ENCODE measurements around the gene DNAJC18. TPM values are rescaled to one million over a fixed set of nuclear protein-coding genes. Genes with fewer than 3 reads are reported as not detected.

Gene DNAJC18
- total RNA-seq, 2 experiments from 2014 or later = 7.5 to 8.7 TPM

DNA sequence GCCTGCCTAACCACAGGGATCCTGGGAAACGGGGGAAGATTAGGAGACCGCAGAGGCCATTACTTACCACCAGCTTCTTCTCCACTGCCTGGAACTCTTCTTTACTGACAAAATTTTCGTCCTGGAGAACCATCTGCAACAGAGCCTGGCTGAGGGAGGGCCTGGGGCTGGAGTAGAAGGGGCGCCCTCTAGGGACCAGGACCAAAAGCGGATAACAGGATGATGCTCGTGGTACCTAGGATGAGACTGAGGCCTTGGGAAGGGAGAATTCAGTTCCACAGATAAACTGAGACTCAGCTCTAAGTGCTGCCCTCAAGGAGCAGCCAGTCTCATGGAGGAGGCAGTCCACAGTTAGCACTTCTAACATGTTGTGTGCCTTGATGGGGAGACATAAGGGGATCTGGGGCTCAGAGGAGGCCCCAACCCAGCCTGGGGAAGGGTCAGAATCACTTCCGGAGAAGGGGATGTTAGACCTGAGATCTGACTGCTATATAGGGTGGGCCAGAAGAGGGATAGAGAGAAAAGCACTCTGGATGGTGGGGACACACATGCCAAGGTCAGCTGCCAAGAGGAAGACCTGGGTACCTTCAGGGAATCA is 36.7 kb downstream of the DNAJC18 start:
- intact Hi-C loops (cut with DNase I, micrococcal nuclease) = loop anchor here in 1 of 2 experiments (2.0 to 10.0 kb wide), 8 partner anchors 60 to 1068 kb away; partner anchors contain the start of genes CDC25C, CYSTM1, EGR1 and FAM53C
- Mint-ChIP-seq H3K27ac (peak overlapping the region; percentile 94), H3K36me3 (ENCODE audit: low read depth) (peaks cover 5% of the 10 kb centered on the region), H3K27me3 (no peaks in the 10 kb centered on the region), H3K4me1 (ENCODE audit: low read depth) (peaks cover 31% of the 10 kb centered on the region), H3K9me3 (no peaks in the 10 kb centered on the region), H3K4me3 (peak overlapping the region; percentile 92)
- Histone ChIP-seq H3K36me3 (ENCODE audit: insufficient read depth, low read length) (peaks cover 4% of the 10 kb centered on the region), H3K27ac (ENCODE audit: low read depth in 1 of 2, low read length in 2 of 2) (peak overlapping the region; percentile 74 to 97), H3K9me3 (ENCODE audit: control insufficient read depth in 1 of 2, insufficient read depth in 1 of 2, low read length in 2 of 2) (no peaks in the 10 kb centered on the region), H3K4me1 (ENCODE audit: insufficient read depth, low read length) (peaks cover 21% of the 10 kb centered on the region), H3K27me3 (ENCODE audit: control insufficient read depth in 1 of 2, insufficient read depth in 2 of 2, low read length in 2 of 2) (no peaks in the 10 kb centered on the region), H3K4me3 (ENCODE audit: low read length) (no peak overlapping the region)
- ATAC-seq (ENCODE audit: poor library complexity) (no peak), DNase-seq (peak in 3 of 14 experiments; percentile 42 to 56 (median 43))
- TF ChIP-seq, protein P1, sequence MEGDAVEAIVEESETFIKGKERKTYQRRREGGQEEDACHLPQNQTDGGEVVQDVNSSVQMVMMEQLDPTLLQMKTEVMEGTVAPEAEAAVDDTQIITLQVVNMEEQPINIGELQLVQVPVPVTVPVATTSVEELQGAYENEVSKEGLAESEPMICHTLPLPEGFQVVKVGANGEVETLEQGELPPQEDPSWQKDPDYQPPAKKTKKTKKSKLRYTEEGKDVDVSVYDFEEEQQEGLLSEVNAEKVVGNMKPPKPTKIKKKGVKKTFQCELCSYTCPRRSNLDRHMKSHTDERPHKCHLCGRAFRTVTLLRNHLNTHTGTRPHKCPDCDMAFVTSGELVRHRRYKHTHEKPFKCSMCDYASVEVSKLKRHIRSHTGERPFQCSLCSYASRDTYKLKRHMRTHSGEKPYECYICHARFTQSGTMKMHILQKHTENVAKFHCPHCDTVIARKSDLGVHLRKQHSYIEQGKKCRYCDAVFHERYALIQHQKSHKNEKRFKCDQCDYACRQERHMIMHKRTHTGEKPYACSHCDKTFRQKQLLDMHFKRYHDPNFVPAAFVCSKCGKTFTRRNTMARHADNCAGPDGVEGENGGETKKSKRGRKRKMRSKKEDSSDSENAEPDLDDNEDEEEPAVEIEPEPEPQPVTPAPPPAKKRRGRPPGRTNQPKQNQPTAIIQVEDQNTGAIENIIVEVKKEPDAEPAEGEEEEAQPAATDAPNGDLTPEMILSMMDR (IDR thresholded peaks at IDR 0.05) = peak; percentile 29
- CTCF ChIA-PET = interaction anchor here (0.6 to 2.7 kb wide), 7 partner anchors 8 to 1050 kb away, joined by 3 to 14 read pairs (median 3); partner anchors contain the start of genes KDM3B, PAIP2 and PROB1
- POLR2A ChIA-PET = interaction anchor here (0.7 to 3.0 kb wide), 9 partner anchors 9 to 860 kb away, joined by 3 to 29 read pairs (median 11); partner anchors contain the start of genes ETF1, MATR3, MZB1 and PAIP2

DNA sequence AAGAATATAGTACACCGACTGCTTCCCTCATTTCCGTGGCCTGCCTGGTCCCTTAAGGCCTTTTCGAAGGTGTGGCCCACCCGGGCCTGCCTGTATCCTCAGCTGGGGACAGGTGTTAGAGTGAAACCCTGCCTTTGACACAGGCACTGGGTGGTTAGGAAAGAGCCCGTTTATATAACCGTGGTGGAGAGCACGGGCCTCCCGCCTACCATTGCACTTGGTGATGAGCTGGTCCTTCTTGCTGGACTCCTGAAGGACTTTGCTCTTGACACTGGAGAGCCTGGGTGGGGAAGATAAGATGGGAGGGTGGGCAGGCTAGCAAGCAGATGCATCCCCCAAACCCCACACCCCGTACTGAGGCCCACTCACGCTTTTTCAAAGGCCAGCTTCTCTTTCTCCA is 37.8 kb downstream of the DNAJC18 start:
- Histone ChIP-seq H3K4me3 (ENCODE audit: low read length) (no peak overlapping the region), H3K4me1 (ENCODE audit: insufficient read depth, low read length) (peaks cover 21% of the 10 kb centered on the region), H3K27me3 (ENCODE audit: control insufficient read depth in 1 of 2, insufficient read depth in 2 of 2, low read length in 2 of 2) (no peaks in the 10 kb centered on the region), H3K27ac (ENCODE audit: low read depth in 1 of 2, low read length in 2 of 2) (no peak overlapping the region), H3K9me3 (ENCODE audit: control insufficient read depth in 1 of 2, insufficient read depth in 1 of 2, low read length in 2 of 2) (no peaks in the 10 kb centered on the region), H3K36me3 (ENCODE audit: insufficient read depth, low read length) (peaks cover 4% of the 10 kb centered on the region)
- H3K4me1 Mint-ChIP-seq (ENCODE audit: low read depth) = peaks cover 25% of the 10 kb centered on the region
- ATAC-seq (ENCODE audit: poor library complexity) = no peak
- intact Hi-C loops (cut with DNase I, micrococcal nuclease) = loop anchor here in 1 of 2 experiments (5.0 to 10.0 kb wide), 7 partner anchors 161 to 1067 kb away; partner anchors contain the start of genes CDC25C, CYSTM1, EGR1 and FAM53C
- TF ChIP-seq, protein P1 (IDR thresholded peaks at IDR 0.05) = no peak
- CTCF ChIA-PET = interaction anchor here (2.7 kb wide), 1 partner anchor 9 kb away, joined by 14 read pairs; no protein-coding TSS in a partner anchor
- H3K36me3 Mint-ChIP-seq (ENCODE audit: low read depth) = peaks cover 5% of the 10 kb centered on the region
- no peaks in the 10 kb centered on the region for H3K9me3 Mint-ChIP-seq
- POLR2A ChIA-PET = no interaction called here
- H3K4me3 Mint-ChIP-seq = no peak overlapping the region
- DNase-seq = no peak
- no peaks in the 10 kb centered on the region for H3K27me3 Mint-ChIP-seq
- H3K27ac Mint-ChIP-seq = peak overlapping the region; percentile 20

DNA sequence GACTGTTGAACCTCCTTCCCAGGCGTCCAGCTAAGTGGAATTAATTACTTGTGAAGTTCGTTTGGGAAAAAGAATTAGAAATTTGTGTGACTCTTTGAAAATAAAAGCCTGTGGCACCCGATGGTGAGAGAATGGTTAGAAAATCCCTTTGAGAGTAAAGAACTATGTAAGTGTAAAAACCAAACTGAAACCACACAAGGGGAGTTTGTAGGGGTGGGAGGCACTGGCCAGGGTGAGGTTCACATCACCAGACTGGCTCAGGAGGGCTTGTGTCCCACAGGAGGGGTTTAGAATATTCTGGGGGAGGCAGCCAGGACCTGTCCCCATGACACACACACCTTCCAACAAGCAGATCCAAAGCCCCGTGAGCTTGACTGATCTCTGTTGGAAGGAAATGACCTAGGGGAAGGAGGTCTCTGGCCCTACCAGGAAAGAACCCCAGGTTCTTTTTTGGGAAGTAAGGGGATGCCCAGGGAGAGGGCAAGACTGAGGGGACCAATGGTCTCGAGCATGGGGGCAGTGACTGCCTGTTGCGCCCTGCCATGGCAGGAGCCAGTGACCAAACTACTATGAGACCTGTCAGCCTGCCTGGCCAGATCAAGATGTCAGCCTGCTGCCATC is 39.7 kb downstream of the DNAJC18 start:
- Mint-ChIP-seq H3K9me3 (no peaks in the 10 kb centered on the region), H3K27ac (no peak overlapping the region), H3K4me1 (ENCODE audit: low read depth) (peaks cover 24% of the 10 kb centered on the region), H3K4me3 (no peak overlapping the region), H3K27me3 (no peaks in the 10 kb centered on the region), H3K36me3 (ENCODE audit: low read depth) (peaks cover 5% of the 10 kb centered on the region)
- intact Hi-C loops (cut with DNase I, micrococcal nuclease) = loop anchor here in 1 of 2 experiments (5.0 to 10.0 kb wide), 7 partner anchors 163 to 1065 kb away; partner anchors contain the start of genes CDC25C, CYSTM1, EGR1 and FAM53C
- TF ChIP-seq, protein P1 (IDR thresholded peaks at IDR 0.05) = no peak
- no peak for ATAC-seq (ENCODE audit: poor library complexity)
- no peak overlapping the region for H3K4me3 ChIP-seq (ENCODE audit: low read length)
- no peak overlapping the region for H3K27ac ChIP-seq (ENCODE audit: low read depth in 1 of 2, low read length in 2 of 2)
- POLR2A ChIA-PET = no interaction called here
- no peak for DNase-seq
- CTCF ChIA-PET = no interaction called here
- H3K27me3 ChIP-seq (ENCODE audit: control insufficient read depth in 1 of 2, insufficient read depth in 2 of 2, low read length in 2 of 2) = no peaks in the 10 kb centered on the region
- no peaks in the 10 kb centered on the region for H3K9me3 ChIP-seq (ENCODE audit: control insufficient read depth in 1 of 2, insufficient read depth in 1 of 2, low read length in 2 of 2)
- H3K36me3 ChIP-seq (ENCODE audit: insufficient read depth, low read length) = peaks cover 4% of the 10 kb centered on the region
- H3K4me1 ChIP-seq (ENCODE audit: insufficient read depth, low read length) = peaks cover 18% of the 10 kb centered on the region

All from CD4-positive, alpha-beta T cell (primary cell).